SK-N-MC (cell line): Measurements from ENCODE around the gene ZNF17.

ENCODE experiments used
- EZH2 ChIP-seq: fragments of 200-600 bp; sonication (generic); IDR thresholded peaks from one replicate; pipeline ENCODE4 v1.6.1; 2017; ENCODE audit warnings: antibody characterized with exemption
- POLR2AphosphoS5 ChIP-seq: IDR thresholded peaks from 2 replicates; pipeline ENCODE4 v1.6.1; 2012; ENCODE audit warnings: mild to moderate bottlenecking, low read depth, low read length, borderline replicate concordance

DNA sequence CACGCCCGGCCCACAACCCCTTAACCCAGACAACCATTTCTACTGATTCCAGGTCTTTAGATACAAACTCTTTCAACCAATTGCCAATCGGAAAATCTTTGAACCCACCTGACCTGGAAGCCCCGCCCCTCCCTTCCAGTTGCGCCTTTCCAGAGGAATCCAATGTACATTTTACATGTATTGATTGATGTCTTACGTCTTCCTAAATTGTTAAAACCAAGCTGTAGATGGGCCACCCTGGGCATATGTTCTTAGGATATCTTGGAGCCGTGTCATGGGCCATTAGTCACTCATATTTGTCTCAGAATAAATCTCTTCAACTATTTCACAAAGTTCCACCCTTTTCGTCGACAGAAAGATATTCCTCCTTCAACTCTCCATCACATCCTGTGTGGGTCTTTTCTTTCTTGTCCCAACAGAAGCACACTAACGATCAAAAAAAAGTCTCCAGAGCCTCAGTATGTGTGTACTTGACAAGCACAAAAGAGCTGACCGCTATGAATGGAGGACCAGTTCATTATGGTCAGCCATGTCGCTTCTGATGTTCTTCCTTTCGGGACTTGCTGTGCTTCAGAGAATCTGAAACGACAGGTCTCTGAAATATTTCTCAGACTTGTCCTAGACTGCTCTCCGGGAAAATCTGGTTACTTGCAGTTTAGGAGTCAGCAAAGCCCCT is 23.6 kb downstream of the ZNF17 start:
- no peak for TF ChIP-seq EZH2
- no peak for TF ChIP-seq POLR2AphosphoS5
